ENCODE data around the gene TMEM250. TPM values are rescaled to one million over a fixed set of nuclear protein-coding genes. Genes with fewer than 3 reads are reported as not detected.

The TMEM250 gene
- total RNA-seq, 1 experiment from 2014 or later = 26.3 TPM

- no peaks in the 10 kb centered on the region for H3K9me3 Mint-ChIP-seq (ENCODE audit: low read depth, unreplicated experiment)
- peaks cover 24% of the 10 kb centered on the region for H3K27me3 Mint-ChIP-seq (ENCODE audit: unreplicated experiment)
- peaks cover 9% of the 10 kb centered on the region for H3K36me3 Mint-ChIP-seq (ENCODE audit: insufficient read depth, unreplicated experiment)
- BruUV-seq (replicated peaks) = no TSS peak
- TF ChIP-seq CTCF (IDR thresholded peaks at IDR 0.05; ENCODE audit: unreplicated experiment) = no peak
- H3K4me3 Mint-ChIP-seq (ENCODE audit: low read depth, unreplicated experiment) = peak overlapping the region; percentile 43
- no peak overlapping the region for H3K27ac Mint-ChIP-seq (ENCODE audit: unreplicated experiment)
- CTCF ChIA-PET = no interaction called here
- DNase-seq = no peak
- peaks cover 7% of the 10 kb centered on the region for H3K4me1 Mint-ChIP-seq (ENCODE audit: low read depth, unreplicated experiment)
- intact Hi-C loops (cut with micrococcal nuclease; ENCODE audit: unreplicated experiment) = no loop called here
Measured at GRCh38 chr9:136096505-136097001, 22.1 kb downstream of the TMEM250 start.

GRCh38 chr9:136095070-136096058 is 23.3 kb downstream of the TMEM250 start, which contains the start of gene NACC2:
Gene NACC2, minus strand, starts transcription at chr9:136095289. Its CDS starts 44,768 bp downstream, at chr9:136050521.
- Mint-ChIP-seq H3K27ac (ENCODE audit: unreplicated experiment) (peak within 1 kb of the TSS; percentile 58), H3K9me3 (ENCODE audit: low read depth, unreplicated experiment) (no peaks in the 10 kb centered on the region), H3K27me3 (ENCODE audit: unreplicated experiment) (peaks cover 24% of the 10 kb centered on the region), H3K4me3 (ENCODE audit: low read depth, unreplicated experiment) (peak within 1 kb of the TSS; percentile 80), H3K4me1 (ENCODE audit: low read depth, unreplicated experiment) (peaks cover 7% of the 10 kb centered on the region), H3K36me3 (ENCODE audit: insufficient read depth, unreplicated experiment) (peaks cover 9% of the 10 kb centered on the region)
- BruUV-seq (replicated peaks) = no TSS peak
- TF ChIP-seq CTCF (IDR thresholded peaks at IDR 0.05; ENCODE audit: unreplicated experiment) = no peak
- intact Hi-C loops (cut with micrococcal nuclease; ENCODE audit: unreplicated experiment) = no loop called here
- CTCF ChIA-PET = interaction anchor here (0.9 kb wide), 1 partner anchor 14 kb away, joined by 4 read pairs; no protein-coding TSS in a partner anchor
- peak; percentile 73 for DNase-seq

- Mint-ChIP-seq H3K9me3 (ENCODE audit: low read depth, unreplicated experiment) (no peaks in the 10 kb centered on the region), H3K4me3 (ENCODE audit: low read depth, unreplicated experiment) (peak overlapping the region; percentile 80), H3K36me3 (ENCODE audit: insufficient read depth, unreplicated experiment) (peaks cover 9% of the 10 kb centered on the region), H3K27ac (ENCODE audit: unreplicated experiment) (peak overlapping the region; percentile 58), H3K27me3 (ENCODE audit: unreplicated experiment) (peaks cover 16% of the 10 kb centered on the region), H3K4me1 (ENCODE audit: low read depth, unreplicated experiment) (peaks cover 7% of the 10 kb centered on the region)
- intact Hi-C loops (cut with micrococcal nuclease; ENCODE audit: unreplicated experiment) = no loop called here
- CTCF ChIA-PET = no interaction called here
- TF ChIP-seq CTCF (IDR thresholded peaks at IDR 0.05; ENCODE audit: unreplicated experiment) = no peak
- no TSS peak for BruUV-seq (replicated peaks)
- peak; percentile 69 for DNase-seq
Measured at GRCh38 chr9:136093995-136094881, 24.4 kb downstream of the TMEM250 start.

- no peak for DNase-seq
- peaks cover 8% of the 10 kb centered on the region for H3K27me3 Mint-ChIP-seq (ENCODE audit: unreplicated experiment)
- intact Hi-C loops (cut with micrococcal nuclease; ENCODE audit: unreplicated experiment) = no loop called here
- BruUV-seq (replicated peaks) = no TSS peak
- CTCF ChIA-PET = no interaction called here
- H3K9me3 Mint-ChIP-seq (ENCODE audit: low read depth, unreplicated experiment) = no peaks in the 10 kb centered on the region
- H3K27ac Mint-ChIP-seq (ENCODE audit: unreplicated experiment) = peak overlapping the region; percentile 58
- peaks cover 7% of the 10 kb centered on the region for H3K4me1 Mint-ChIP-seq (ENCODE audit: low read depth, unreplicated experiment)
- peaks cover 9% of the 10 kb centered on the region for H3K36me3 Mint-ChIP-seq (ENCODE audit: insufficient read depth, unreplicated experiment)
- H3K4me3 Mint-ChIP-seq (ENCODE audit: low read depth, unreplicated experiment) = peak overlapping the region; percentile 80
- TF ChIP-seq CTCF (IDR thresholded peaks at IDR 0.05; ENCODE audit: unreplicated experiment) = no peak
Measured at GRCh38 chr9:136093346-136093986, 25.2 kb downstream of the TMEM250 start.

All from Calu3 (cell line).